ENCODE results near the gene BUD13.

GRCh38 chr11:116807601-116808261 lies 34.9 kb upstream of the BUD13 start:
- TF ChIP-seq CTCF (IDR thresholded peaks at IDR 0.05) (no peak), POLR2A (IDR thresholded peaks at IDR 0.05) (no peak)

All from Peyer's patch (tissue), 4 donors.